NOMO-1 treated with DMSO at 0.1 percent for 48 hours (cell line): Measurements from ENCODE around the gene CIPC.

Source experiments
- DNase-seq: peaks from one replicate; lab custom pipeline; 2025; ENCODE audit not compliant: unreplicated experiment; lab: John Stamatoyannopoulos, UW

Gene CIPC

GRCh38 chr14:77125281-77125801 is 27.3 kb downstream of the CIPC start:
- no peak for DNase-seq

- no peak for DNase-seq
Observed at GRCh38 chr14:77125823-77126325, 27.8 kb downstream of the CIPC start.

DNA sequence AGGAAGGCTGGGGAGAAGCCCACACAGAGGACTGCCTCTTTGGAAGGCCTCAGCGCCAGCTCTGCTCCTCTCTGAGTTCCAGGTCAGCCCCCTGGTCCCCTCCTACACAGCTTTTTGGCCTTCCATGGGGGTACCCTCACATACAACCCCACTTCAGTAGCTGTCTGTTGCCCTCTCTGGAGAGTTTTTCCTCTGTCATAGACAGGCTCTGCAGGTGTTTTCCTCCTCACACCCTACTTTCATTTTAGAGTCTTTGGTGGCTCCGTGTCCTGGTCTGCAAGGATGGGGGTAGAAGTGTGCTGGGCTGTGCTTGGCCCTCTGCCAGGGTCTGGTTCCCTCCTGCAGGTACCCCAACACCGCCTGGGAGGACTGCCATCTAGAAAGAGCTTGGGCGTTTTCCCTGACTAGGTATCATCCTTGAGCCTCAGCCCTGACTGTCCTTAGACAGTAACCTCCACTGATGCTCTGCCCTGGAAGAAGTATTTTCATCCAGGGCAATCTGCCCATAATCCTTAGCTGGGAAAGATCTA is 28.5 kb downstream of the CIPC start:
- no peak for DNase-seq

DNA sequence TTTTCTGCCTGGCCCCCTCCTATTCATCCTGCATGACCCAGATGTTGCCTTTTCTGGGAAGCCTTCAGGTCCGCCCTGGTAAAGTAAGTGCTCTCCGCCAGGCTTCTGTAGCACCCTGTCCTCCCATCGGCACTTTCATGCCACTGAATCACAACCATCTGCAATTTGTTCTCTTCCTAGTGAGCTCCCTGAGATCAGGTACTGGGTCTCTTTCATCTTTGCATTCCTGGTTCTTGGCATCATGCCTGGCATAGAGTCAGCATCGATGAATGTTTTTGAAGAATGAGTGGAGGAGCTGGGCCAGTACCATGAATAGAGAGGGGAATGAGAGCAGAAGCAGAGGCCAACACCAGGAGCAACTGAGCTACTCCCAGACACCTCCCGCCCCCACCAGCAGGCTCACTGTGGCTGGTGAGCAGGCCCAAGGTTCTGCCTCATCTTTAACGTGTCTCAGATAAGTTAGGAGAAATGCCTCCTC is 30.4 kb downstream of the CIPC start:
- DNase-seq: no peak

DNA sequence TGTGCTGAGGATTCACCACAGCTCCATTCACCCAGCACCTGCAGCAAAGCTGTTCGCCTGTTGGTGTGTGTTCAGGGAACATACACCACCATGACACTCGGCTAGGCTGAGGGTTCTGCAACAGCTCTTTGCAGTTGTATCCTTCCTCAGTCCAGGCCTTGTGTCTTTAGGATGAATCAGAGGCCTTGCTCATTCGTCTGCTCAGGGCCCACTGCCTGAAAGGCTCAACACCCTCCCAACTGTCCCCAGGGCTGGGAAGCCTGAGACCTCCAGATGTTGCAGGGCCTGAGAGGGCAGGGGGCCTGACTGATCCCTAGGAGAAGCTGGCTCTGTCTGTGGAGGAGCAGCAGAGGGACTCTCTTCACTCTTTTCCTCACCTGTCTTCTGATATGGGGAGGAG is 32.3 kb downstream of the CIPC start:
- DNase-seq: no peak

DNA sequence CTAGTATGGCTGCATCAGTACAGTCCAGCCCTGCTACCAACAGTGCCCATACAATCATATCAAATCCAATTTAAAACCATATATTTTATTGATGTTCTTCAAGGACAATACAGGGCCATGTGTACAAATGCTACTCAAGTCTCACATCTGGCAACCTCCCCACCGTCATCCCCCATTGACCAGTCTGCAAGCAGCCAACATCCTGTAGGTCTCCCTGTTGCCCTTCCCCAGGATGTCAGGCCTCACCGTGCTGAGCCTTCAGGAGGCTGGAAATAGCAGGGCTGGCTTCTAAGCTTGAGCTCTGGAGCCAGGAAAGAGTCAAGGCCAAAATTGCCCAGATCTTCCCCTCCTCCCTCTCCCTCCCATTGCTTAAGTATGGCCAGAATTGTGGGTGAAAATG is 33.1 kb downstream of the CIPC start:
- DNase-seq: no peak

DNA sequence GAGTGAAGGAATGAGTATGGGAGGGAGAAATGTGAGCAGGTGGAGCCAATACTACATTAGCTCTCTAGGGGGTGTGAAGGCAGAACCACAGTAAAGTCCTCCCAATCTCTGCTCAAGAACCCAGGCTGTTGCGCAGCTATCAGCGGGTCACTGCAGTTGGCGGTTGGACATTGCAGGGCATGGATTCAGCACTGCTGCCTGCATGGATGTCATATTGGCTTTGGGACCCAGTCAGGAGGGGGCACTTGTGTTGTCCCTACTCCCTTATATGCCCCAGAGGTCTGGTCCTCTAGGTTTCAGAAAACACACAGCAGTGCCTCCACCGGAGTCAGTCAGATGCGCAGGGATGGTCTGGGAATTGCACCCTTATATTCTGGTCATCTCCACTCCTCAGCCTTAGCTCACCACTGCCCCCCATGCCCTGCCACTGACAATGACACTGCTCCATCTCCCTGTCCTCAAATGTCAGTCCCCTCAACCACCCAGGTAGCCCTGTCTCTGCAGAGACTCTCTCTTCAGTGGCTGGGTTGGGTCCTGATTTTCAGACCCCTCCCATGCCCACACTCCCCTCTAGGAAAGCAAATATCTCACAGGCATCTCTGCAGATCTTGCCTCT is 33.9 kb downstream of the CIPC start:
- DNase-seq: no peak

DNA sequence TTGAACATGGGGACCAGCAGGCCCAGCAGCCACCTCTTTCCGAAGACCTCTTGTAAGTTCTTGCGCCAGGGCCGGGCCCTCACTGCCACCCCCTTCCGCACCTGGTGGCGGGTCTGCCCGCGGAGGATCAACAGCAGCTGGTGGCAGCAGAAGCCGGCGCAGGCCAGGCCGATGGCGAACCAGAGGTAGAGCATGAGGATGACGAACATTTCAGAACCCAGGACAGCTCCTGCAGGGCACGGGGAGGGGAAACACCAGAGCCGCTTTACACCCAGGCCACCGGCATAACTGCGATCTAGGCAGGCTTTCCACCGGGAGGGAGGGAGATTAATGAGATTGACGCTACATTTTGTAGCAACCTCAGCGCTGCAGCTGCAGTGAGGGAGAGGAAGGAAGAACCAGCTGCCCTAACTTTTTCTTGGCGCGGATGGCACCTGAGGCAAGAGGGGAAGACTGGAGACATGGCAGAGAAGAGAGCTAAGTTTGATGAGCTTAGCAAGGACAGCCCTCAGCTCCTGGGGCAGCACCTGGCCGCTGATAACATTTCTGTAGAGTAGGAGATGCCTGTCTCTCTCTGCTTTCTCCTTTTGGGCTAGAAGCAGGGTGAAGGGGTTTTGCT is 35.8 kb downstream of the CIPC start:
- DNase-seq: peak; percentile 47

DNA sequence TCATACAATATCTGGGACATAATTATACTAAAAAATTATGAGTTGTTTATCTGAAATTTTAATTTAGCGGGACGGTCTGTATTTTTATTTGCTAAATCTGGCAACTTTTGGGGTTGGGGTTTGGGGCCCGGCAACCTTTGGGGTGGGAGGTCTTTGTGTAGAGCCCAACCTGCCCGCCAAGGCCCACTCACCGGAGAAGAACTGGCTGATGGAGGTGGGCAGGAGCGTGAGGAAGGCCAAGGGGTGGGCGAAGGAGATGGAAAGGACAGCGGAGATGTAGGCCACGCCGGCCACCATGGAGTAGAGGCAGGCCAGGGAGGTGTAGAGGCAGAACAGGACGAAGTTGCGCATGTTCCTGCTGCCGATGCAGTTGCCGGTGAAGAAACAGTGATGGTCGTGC is 41.0 kb downstream of the CIPC start:
- no peak for DNase-seq

DNA sequence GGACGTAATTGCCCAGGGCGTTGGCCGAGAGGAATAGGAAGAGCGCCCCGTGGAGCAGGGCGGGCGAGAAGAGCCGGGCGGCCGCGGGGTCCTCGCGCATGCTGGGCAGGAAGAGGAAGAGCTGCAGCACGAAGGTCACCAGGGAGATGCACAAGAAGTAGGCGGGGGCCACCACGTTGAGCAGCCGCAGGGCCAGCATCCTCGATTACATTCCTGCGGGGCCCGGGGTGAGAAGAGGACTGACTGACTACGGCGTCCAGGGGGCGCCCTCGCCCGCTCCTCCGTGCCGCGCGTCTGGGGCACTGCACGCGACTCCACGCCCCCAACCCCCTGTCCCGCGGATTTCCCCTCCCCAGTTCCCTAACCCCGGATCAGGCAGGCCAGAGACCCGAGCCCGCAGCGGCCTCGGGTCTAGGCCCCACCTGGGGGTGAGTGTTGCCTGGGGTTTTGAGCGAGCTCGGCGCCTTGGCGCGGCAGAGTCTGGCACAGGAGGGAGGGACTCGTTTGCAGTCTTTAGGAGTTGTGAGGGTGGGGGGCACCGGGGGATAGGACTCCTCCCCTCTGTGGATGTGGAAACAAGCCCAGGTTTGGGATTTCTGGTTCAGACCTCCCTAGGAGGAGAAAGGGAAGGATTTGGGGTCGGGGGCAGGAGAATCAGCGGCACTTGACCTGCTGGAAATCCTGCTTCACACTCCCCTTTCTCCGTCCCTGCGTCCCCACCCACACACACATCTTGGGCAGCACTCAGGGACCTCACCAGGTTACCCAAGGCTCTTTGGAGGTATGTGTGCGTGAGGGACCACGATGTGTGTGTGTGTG is 41.7 kb downstream of the CIPC start:
- DNase-seq: peak; percentile 33

GRCh38 chr14:77140359-77141213 is 42.5 kb downstream of the CIPC start:
- no peak for DNase-seq

GRCh38 chr14:77141214-77142004 is 43.4 kb downstream of the CIPC start, which contains the start of gene ZDHHC22:
ZDHHC22 (minus strand) TSS chr14:77141791; CDS start chr14:77139738, 2,053 bp downstream.
- DNase-seq: no peak

- DNase-seq: no peak
Observed at GRCh38 chr14:77142005-77142800, 44.1 kb downstream of the CIPC start.

GRCh38 chr14:77143071-77143470 is 45.0 kb downstream of the CIPC start:
- no peak for DNase-seq

DNA sequence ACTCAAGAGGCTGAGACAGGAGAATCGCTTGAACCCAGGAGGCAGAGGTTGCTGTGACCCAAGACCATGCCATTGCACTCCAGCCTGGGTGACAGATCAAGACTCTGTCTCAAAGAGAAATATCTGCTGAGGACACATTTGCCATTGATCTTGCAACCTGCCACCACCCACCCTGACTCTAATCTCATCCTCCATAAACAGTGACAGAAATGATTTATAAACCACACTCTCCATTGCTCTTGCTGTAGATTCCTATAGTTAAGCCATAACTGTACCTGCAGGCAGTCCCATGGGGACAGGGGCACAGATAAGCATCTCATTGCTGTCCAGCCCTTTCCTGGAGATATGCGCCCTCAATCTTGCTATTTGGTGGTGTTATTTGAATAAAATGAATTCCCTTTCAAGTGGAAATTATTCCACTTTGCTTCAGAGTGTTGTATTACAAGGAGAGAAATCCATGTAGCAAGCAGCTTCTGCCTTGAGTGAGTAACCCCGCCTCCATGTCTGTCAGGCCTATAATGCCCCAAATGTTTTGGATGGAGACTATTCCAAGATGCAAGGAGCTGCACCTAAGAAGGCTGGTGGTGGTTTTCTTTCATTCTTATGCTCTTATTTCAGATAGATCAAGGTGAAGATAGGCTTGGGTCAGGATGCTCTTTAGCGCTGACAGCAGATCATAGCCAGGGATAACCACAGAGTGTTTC is 46.5 kb downstream of the CIPC start:
- no peak for DNase-seq

GRCh38 chr14:77145975-77146740 is 48.1 kb downstream of the CIPC start:
- DNase-seq: no peak

DNA sequence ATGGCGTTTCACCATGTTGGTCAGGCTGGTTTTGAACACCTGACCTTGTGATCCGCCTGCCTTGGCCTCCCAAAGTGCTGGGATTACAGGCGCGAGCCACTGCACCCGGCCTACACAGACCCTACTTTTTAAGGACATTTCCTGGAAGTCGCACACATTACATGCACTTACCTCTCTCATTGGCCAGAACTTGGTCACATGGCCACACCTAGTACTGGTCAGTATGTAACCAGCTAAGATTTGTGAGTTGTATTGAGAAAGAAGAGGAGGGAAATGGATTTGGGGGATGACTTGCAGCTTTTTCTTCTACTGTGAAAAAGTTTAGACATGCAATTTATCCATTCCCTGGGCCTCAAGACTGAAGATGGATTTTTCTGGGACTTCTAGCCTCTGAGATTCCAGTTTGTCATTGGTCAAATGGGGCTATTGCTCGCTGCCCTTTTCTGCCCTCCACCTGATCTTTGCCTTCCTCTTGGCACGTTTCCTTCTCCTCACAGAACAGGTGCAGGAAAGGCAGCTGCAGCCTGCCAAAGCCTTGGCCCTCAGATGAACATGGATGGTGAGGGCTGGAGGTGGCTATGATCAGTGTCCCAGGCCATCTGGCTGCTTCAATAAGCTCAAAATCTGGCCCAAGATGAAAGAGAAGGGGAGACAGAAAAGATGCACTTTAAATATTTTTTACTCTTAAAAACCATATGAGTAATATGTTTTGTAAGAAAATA is 50.6 kb downstream of the CIPC start:
- peak; percentile 26 for DNase-seq
